Hematopoietic multipotent progenitor cell treated with erythropoietin and hydrocortisone succinate and interleukin-3 and kit ligand, for 17 days (in vitro differentiated cells): ENCODE results near the gene DCUN1D3.

ENCODE experiments used
- DNase-seq: peaks from one replicate; pipeline ENCODE4 v3.0.0-alpha.2; 2015; ENCODE audit warnings: low spot score

Gene DCUN1D3

DNA sequence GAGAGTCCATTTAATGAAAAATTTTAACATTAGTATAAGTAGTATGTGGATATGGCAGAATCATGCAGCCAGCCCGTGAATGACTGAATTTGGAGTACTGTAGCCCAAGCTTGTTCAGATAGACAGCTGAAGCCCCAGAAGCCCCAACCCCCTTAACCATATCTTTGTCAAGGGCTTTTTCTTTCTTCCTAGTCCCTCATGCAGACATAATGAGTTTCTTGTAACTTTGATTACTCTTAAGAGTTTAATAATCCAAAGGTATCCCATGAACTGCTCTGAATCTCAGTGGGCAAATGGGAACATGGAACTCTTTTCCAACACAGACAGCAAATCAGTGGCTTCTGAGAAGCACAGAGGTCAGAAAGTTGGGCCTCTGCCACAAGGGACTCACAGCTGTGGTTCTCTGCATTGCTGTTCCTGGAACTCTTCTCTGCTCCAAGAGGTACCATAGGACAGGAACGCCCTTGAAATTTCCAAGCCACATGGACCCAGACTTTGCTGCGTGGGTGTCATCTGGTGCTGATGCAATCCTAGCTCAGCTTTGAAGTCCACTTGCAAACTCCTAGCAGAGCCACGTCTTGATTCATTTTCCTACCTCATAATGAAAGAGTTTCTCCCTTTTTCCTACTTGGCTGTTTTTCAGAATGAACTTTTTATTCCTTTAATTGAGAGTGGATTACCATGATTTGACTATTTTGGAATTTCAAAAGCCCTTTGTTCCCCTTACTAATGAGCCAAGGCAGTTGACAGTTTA is 18.5 kb upstream of the DCUN1D3 start:
- no peak for DNase-seq

DNA sequence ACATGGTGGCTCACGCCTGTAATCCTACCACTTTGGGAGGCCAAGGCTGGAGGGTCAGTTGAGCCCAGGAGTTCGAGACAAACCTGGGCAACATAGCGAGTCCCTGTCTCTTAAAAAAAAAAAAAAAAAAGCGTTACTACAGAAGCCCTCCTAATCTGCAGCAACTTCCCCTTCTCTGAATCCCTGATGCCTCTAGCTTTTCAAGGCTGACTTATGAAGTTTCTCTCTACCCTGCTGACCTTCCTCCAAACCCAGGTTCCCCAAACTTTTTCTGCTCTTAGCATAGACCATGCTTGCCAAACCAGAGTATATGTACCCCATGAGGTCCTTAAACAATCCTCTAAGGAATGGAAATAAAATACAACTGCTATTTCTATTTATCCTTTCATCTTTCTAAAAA is 16.8 kb upstream of the DCUN1D3 start:
- DNase-seq = no peak

DNA sequence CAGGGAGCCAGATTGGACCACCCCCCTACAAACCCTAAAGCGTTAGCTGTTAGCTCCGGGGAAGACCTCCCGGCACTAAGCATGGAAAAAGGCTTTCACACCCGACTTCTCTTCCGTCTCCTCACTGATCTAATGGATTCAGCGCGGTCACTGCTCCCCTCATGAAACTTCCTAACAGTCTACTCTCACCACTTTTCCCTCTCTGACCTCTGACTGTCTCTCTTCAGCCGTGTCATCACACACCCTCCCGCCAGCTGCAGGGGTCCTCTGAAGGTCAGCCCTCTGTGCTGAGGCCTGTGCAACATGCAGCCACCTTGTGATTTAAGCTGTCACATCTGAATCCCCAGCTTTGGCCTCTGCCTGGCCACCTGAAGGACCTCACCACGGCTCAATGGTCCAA is 16.1 kb upstream of the DCUN1D3 start:
- no peak for DNase-seq

DNA sequence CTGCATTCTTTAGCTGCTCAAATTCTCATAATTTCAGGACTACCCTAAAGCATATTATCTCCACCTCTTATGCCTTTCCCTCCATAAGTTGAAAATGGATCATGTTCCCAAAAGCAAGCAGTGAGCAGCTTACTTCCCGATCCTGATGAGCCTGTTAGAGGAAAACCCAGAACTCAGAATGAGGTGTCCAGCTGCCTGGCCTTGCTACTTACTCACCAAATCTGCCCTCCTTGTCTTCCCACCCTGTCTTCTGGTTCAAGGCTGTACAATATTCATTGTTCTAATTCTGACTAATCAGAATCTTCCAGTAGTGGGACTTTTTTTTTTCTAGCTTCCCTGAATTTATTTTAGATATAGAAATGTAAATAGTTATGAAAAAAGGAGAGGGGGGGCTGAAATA is 11.2 kb upstream of the DCUN1D3 start:
- DNase-seq = no peak

DNA sequence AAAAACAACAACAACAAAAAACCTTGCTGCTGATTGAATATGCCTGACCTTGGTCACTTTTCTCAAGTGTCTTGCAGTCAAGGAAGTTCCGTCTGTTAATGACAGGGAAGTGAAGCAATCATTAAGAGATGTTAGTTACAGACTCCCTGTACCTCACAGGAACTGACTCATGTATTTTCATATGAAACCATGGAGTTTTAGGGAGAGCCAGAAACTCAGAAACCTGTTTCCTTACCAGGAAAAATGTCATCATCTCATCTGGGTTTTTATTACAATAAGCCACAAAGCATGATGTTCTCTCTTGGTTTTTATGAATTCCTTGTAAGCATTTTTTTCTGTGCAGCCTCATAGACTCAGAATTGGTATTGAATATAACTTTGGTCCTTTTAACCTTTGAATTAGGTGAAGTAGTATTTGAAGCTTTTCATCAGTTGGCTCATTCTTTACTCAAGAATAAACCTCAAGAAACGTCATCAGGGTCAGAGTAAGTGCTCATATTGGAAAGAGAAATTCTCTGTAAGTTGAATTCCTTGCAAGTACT is 10.7 kb upstream of the DCUN1D3 start:
- DNase-seq = no peak

DNA sequence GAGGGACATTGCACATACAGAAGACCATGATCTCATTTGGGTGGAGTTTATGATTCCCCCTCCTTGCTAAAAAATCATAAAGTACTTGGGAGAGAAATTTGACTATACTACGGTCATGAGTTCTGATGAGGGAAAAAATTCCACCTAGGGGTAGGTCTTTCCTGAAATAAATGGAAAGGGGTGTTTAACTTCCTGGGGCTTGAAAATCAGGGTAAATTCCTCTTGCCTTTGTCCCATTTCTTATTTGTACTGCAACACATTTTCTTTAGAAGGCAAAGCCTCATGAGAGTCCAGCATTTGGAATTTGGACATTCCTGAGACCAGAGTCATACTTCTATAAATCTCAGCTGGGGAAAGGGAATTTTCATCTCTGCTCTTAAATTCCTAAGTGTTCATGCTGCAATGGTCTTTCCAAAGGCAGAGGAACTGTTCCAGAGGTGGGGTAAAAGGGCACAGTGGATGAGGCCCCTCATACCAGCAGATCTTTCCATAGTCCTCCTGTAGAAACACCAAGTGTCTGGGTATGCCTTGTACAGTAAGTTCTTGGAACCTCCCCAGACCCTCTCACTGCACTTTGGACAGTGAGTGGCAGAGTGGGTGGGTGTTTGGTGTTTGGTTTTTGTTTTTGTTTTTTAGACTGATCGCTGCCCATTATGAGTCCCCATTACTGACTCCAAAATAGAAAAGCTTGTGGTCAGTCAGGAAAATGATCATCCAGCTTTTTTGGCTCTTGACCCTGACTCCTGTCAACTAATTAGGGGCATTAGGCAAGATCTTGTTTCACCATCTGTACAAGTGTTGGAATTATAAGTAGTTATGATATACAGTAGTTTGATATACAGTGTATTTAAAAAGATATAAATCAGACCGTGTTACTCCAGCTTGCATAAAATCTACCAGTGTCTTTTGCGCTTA is 6.4 kb upstream of the DCUN1D3 start:
- DNase-seq = no peak

DNA sequence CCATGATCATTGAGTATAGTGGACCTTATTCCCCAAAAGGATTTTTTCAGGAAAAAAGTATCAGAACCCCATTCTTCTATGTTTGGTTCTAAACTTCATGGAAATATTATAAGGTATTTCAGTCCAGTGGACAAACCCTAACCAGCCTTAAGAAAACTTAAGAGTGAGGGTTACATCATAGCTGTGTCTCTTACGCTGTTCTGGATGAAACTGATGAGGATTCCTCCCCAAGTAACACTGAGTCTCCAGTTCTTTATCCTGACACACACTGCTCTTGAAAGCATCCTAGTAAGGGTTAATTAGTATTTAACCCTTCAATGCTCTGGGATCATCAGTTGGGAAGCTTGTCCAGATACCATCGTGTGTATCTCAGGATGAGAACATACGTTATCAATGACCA is 5.4 kb upstream of the DCUN1D3 start:
- DNase-seq = no peak

DNA sequence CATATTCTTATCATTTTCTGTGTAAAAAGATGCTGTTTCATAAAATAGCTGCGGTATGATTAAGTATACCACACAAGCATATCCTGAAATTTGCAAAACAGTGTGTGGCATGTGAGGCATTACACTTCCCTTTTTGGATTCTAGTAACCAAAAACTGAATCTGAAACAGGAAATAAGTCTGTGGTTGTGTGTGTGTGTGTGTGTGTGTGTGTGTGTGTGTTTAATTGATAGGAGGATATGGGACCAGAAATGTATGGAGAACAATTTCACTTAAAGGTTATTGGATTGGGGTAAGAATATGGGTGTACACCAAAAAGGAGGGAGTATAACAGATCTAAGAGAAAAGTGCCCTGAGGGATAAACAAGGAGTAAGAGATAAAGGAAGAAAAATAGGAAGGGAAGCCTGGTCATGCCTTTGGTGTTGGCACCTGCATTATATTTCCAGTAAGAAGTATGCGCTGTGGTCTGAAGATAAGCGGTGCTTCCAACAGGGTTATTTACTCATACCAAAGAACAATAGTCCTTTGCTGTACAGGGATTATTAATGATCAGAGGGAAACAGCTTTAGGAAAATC is 4.4 kb upstream of the DCUN1D3 start:
- DNase-seq = no peak

DNA sequence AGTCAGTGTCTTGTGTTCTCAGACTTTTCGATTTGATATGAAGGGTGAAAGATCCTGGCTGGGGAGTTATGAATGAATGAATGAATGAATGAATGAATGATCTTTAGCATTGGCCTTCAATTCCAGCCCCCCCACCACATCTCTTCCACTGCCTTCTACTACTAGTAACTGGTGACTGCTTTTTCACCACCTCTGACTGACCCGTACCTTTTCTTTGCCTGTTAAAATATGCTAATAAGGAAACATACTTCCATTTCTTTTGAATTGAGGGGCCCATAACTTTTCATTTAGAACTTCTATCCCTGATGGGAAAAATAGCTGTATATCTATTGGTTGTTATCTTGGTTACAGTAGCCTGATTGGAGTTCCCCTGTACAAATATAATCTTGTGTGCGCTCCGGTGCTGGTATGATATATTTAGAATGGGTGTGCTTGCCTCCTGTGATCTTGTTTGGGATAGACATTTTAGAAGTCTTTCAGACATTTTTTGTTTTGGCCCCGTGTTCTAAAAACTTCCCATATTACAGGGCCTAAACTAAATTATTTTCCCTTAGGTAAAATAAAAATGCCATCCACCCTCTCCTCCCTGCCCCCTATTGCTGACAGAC is 3.8 kb upstream of the DCUN1D3 start:
- DNase-seq = no peak

DNA sequence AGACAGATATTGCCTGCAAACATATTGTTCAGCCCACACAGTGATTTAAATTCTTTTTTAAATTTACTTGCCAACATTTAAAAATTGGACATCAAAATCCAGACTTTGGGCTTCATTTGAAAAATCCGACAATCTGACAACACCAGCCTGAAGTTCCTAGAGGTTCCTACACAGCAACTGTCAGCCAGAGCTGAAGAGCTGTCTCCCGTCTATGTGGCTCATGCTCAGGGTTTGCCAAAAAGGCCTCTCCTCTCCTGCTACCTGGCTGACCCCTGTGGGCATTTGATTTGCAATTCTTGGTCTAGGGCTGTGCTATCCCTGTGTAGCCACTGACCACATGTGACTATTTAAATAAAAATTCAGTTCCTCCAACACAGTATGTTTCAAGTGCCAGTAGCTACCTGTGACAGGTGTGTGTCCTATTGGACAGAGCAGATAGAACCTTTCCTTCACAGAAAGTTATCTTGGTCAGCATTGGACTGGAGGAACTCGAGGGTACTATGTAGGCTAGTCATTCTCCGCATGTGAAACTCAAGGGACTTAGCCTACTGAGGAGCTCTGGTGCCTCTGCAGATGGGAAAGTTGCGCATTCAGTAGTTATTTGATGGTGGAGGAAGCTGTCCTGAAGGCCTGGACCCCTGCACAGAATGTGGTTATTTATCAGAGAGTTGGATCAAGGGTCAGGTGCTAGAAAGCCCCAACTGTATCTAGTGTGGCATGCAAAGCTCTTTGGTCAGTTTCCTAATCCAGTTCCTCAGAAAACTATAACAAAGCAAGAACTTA is 3.1 kb upstream of the DCUN1D3 start:
- no peak for DNase-seq

DNA sequence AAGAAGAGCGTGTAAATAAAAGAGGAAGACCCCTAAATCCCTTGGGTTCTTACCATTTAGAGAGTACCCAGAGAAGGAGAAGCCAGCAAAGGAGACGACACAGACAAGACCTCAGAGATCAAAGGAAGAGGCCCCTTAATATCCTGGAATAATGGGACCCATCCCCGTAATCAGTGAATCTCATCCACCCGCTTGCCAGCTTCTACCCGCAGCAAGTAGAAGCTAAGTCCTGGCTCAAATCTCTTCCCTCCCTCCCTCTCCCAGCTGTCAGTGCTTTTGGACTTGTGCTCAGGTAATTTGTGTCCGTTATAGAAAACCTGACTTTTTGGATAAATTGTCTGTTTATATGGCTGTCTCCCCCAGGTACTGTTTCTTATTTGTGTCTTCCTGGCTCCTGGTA is 2.3 kb upstream of the DCUN1D3 start:
- DNase-seq = no peak

DNA sequence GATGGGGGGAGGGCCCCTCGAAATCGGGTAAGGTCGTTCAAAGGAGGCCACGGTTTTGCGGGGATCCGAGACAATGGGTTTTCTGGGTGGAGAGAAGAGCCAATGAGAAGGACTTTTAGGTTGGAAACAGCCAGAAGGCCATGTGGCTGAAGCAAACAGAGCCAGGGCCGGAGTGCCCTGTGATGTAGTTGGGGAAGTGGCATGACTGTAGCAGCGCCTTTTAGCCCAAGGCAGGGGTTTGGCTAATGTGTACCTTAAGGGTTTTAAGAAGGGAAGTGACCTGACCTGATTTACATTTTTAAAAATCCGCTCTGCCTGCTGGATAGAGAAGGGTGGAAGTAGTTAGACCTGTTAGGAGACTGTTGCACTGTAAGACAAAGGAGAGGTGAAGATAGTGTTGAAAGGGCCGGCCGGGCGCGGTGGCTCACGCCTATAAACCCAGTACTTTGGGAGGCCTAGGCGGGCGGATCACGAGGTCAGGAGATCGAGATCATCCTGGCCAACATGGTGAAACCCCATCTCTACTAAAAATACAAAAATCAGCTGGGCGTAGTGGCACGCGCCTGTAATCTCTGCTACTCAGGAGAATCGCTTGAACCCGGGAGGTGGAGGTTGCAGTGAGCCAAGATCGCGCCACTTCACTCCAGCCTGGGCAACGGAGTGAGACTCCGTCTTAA is 1.4 kb upstream of the DCUN1D3 start:
- DNase-seq = no peak

DNA sequence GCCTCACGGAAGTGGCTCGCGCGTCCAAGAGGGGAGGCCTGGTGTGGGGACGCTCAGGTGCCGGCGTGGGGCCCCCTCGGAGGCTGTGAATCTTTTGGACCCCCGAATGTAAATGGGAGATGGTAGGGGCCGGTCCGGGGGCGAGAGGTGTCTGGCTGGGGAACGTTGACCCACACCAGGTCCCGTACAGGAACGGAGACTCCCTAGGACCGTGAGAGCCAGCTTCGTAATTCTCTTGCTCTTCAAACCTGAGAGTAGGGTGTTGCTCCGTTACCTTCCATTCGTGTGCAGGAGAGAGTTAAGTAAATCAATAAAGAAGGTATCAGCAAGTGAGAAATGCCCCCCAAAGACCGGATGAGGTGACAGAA is 894 bp upstream of the DCUN1D3 start:
- DNase-seq = no peak

DNA sequence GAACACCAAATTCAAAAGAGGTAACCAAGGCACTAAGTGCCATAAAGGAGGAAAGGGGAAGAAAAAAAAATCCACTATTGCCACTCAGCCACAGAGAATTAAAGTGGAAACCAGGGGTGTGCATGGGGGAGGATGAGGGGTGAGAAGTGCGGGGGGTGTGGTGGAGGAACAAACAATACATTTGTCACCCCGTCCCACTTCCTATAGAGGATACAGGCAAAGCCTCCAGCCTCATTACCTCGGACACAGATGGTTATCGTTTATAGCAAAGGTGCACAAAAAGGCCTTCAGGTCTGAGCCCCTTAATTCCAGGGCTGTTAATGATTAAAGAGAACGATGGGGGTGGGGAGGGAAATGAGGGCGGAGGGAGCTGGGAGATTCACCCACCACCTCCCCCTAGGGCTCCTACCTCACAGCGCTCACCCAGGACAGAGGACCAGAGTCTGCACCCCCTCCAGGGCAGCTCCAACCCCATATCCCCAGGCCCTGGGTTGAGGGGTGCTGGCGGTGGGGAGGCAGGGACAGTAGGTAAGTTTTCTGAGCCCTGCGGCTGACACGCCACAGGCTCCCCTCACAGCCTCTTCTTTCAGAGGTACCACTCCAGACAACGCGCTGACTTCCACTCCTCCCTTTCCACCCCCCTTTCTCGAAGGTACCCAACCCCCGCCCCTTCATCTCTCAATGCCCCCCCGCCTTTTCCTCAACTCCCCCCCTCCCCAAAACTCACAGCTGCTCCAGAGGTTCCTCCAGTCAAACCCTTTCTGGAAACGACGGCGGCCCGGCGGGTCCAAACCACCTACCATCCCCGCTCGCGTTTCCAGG is 470 bp downstream of the DCUN1D3 start:
- DNase-seq = no peak

DNA sequence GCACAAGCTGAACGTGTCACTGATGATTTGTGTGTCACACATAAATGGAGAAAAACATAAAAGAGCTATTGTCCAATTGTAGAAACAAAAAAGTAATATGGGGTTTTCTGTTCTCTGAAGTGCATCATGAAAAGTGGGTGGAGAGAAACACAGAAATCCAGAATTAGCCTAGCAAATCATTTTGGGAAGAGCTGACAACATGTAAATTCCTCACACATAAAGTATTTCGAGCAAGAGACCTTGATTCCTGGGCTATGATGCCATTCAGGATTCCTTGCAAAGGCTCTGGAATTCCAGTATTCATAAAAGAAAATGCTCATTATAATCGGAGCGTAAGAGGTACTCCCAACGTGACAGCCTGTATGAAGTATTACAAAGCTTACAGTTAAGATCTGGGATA is 1.1 kb downstream of the DCUN1D3 start:
- no peak for DNase-seq

DNA sequence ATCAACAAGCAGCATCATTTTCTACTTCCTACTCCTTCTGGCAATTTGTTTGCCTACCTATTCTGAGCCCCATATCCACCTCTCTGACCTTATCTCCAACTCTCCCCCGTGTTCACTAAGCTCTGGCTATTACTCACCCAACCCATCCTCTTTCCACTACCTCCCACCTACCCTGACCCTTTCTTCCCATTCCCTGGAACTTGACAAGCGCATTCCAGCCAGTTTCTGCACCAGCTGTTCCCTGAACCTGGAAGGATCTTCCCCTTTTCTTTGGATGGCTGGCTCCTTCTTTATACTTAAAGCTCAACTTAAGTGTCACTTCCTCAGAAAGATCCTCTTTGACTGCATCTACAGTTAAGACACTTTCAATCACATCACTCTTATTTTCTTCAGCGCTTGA is 2.2 kb downstream of the DCUN1D3 start:
- DNase-seq = no peak

DNA sequence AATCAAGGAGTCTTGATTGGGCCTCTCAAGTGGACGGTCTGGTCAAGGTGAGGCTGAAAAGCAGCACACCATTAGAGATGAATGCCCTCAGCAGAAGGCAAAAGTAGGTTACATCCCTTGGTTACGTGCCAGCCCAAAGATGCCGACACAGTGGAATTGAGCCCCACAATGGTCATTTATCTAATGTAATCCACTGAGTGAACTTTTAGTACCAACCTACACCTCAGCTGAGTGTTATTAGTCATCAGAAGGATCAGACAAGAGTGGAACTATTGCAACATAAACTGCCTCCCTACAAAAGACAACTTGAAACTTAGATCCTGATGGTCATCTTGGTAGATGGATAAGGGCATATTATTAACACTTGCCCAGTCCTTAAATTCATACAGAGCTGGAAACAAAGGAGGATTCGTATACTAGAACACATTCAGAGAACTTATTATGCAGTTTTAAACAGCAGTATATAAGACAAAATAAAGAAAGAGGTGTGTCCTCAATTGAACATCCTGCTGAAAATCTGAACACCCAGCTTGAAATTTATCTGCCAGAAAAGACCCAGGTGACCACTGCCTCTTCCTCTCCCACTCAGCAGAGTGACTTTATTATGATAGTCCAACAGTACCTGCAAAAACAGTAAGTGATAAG is 2.8 kb downstream of the DCUN1D3 start:
- DNase-seq = no peak

DNA sequence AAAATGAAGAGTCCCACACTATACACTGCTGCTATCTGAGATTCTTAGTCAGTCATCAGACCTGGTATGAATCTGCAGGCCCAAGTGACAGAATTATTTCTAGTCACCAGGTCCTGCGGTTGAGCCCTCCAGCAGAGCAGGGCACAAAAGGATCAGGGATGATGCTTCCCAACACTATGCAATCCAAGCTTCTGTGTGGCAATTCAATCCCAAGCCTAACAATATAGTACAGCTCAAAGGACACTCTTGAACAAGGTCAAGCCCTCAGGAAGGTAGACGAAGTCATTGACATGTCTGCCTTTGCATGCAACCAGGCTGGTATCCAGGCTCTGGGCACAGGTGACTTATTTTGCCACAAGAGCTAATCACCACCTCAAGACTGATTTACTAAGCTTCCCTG is 5.8 kb downstream of the DCUN1D3 start:
- no peak for DNase-seq

DNA sequence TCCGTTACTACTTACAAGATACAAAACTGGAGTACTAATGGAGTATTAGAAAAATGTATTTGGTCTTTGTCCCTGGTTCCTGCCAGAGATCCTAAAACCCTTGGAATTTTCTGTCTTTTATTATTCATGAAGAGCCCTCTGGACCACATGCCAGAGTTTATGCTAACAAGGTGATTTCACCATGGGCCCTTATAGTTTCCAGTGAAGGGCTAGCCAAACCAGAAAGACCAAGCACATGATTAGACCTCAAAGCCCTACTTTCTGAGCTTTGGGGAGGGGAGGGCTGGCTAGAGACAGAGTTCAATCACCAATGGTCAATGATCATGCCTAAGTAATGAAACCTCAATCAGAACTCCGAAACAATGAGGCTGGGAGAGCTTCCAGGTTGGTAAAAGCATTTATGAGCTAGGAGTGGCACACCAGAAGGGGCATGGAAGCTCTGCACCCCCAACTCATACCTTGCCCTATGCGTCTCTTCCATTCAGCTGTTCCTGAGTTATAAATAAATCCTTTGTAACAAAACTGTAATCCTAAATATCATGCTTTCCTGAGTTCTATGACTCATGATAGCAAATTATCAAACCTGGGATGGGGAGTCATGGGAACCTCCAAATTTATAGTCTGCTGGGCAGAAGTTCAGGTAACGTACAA is 10.4 kb downstream of the DCUN1D3 start:
- no peak for DNase-seq
